Measurements from ENCODE around the gene ANKRD35. TPM values are rescaled to one million over a fixed set of nuclear protein-coding genes. Genes with fewer than 3 reads are reported as not detected.

The ANKRD35 gene
- total and polyA plus RNA-seq, 2 of the 8 experiments (the other 6 are each of a cell fraction or from before 2014, with no cell fraction given) = 1.6 to 3.0 TPM

GRCh38 chr1:145855426-145855948 lies 30.2 kb downstream of the ANKRD35 start:
- no peaks in the 10 kb centered on the region for H4K20me1 ChIP-seq (replicated peaks in 1 of 2; ENCODE audit: control insufficient read depth in 1 of 2, insufficient read depth in 2 of 2, low read length in 2 of 2)
- H3K27ac ChIP-seq (ENCODE audit: low read depth, low read length) = no peak overlapping the region
- H2AFZ ChIP-seq (ENCODE audit: low read length) = no peak overlapping the region
- no peak overlapping the region for H4K91ac ChIP-seq (replicated peaks; ENCODE audit: insufficient read length, low read length)
- no peak overlapping the region for H3K18ac ChIP-seq (ENCODE audit: extremely low read depth, low read length)
- H2BK120ac ChIP-seq (replicated peaks; ENCODE audit: low read depth, low read length) = no peak overlapping the region
- no peak overlapping the region for H2BK15ac ChIP-seq (ENCODE audit: low read length)
- FAIRE-seq (no peak), DNase-seq (ENCODE audit: low read depth in 1 of 2, low spot score in 2 of 2) (no peak)
- H3K4me1 ChIP-seq (replicated peaks in 1 of 4; ENCODE audit: control insufficient read depth in 3 of 4, insufficient read depth in 4 of 4, low read length in 3 of 4) = peaks cover 0 to 5% (median 3%) of the 10 kb centered on the region in 4 experiments; a peak in 4 of 7 replicates
- no peak overlapping the region for H3K4me3 ChIP-seq (ENCODE audit: extremely low read depth in 1 of 4, insufficient read depth in 2 of 4, low read depth in 3 of 4, low read length in 4 of 4)
- WGBS, 2 experiments (ENCODE audit: extremely low coverage in 1 of 2, insufficient coverage in 1 of 2, insufficient read length in 1 of 2, insufficient replicate concordance in 2 of 2, low coverage in 1 of 2, low lambda C conversion rate in 2 of 2, missing lambda C conversion rate in 1 of 2) = 80% methylated on average over 7 of the region's 7 CpGs; no CpG with 5 or more reads in 1 of the 2 experiments
- no peak overlapping the region for H3K4ac ChIP-seq (replicated peaks; ENCODE audit: insufficient read length, low read depth, low read length)
- H2BK20ac ChIP-seq (ENCODE audit: low read length) = no peak overlapping the region
- no peak overlapping the region for H3K9ac ChIP-seq (replicated peaks in 1 of 4; ENCODE audit: extremely low read depth in 1 of 4, low read depth in 3 of 4, low read length in 3 of 4)
- no peak overlapping the region for H3K23ac ChIP-seq (ENCODE audit: insufficient read length)
- H3K56ac ChIP-seq (replicated peaks; ENCODE audit: insufficient read length, low read depth, low read length) = no peak overlapping the region
- H3K23me2 ChIP-seq (ENCODE audit: low read depth, low read length) = peaks cover 7% of the 10 kb centered on the region
- no peak overlapping the region for H2AK5ac ChIP-seq (ENCODE audit: low read depth, low read length)
- ChIA-PET CTCF (ENCODE audit: partially characterized antibody) (interaction anchor here (6.8 to 12.9 kb wide), 2 partner anchors 8 to 36 kb away, joined by 43 to 214 read pairs; partner anchors contain the start of gene NUDT17), POLR2A (ENCODE audit: partially characterized antibody) (interaction anchor here (1.0 to 4.8 kb wide), 3 partner anchors 9 to 17 kb away, joined by 4 to 34 read pairs (median 7); partner anchors contain the start of gene NUDT17)
- H4K5ac ChIP-seq (ENCODE audit: insufficient read length, low read depth, low read length) = no peak overlapping the region
- H3K79me1 ChIP-seq (ENCODE audit: low read depth, low read length) = peaks cover 5% of the 10 kb centered on the region; the same call in 1 of the 2 replicates
- H3K9me3 ChIP-seq (ENCODE audit: insufficient read depth in 2 of 2, low read depth in 1 of 2, low read length in 1 of 2) = peaks cover 4 to 5% of the 10 kb centered on the region in 2 experiments; a peak in 2 of 4 replicates
- peaks cover 15 to 53% (median 39%) of the 10 kb centered on the region in 4 experiments for H3K36me3 ChIP-seq (ENCODE audit: control insufficient read depth in 2 of 4, insufficient read depth in 4 of 4, low read length in 3 of 4)
- no peak overlapping the region for H3K14ac ChIP-seq (ENCODE audit: insufficient read length)
- no peak overlapping the region for H4K8ac ChIP-seq (ENCODE audit: extremely low read depth, insufficient read depth, low read length)
- H2BK12ac ChIP-seq (ENCODE audit: low read depth, low read length) = no peak overlapping the region
- H3K79me2 ChIP-seq (ENCODE audit: control insufficient read depth in 1 of 2, insufficient read depth in 2 of 2, low read length in 2 of 2) = peaks cover 0 to 11% of the 10 kb centered on the region in 2 experiments; a peak in 1 of 4 replicates
- H3K27me3 ChIP-seq (replicated peaks in 1 of 4; ENCODE audit: control insufficient read depth in 3 of 4, extremely low read depth in 1 of 4, insufficient read depth in 3 of 4, low read length in 3 of 4) = no peaks in the 10 kb centered on the region; a peak in 1 of 7 replicates
- no peak overlapping the region for H2BK5ac ChIP-seq (ENCODE audit: low read depth, low read length)
- no peak overlapping the region for H3K4me2 ChIP-seq (ENCODE audit: insufficient read depth in 1 of 2, low read depth in 2 of 2, low read length in 2 of 2)
- TF ChIP-seq BRCA1 (IDR thresholded peaks at IDR 0.05; ENCODE audit: low read depth, low read length) (no peak), HDAC6 (IDR thresholded peaks at IDR 0.05; ENCODE audit: low read depth, low read length) (no peak), RAD21 (IDR thresholded peaks at IDR 0.05 in 1 of 2, conservative IDR thresholded peaks at IDR 0.05 in 1 of 2; ENCODE audit: low read depth in 2 of 2, low read length in 2 of 2) (no peak), CHD1 (IDR thresholded peaks at IDR 0.05; ENCODE audit: low read depth, low read length) (no peak), CEBPB (IDR thresholded peaks at IDR 0.05; ENCODE audit: low read depth, low read length) (no peak), BACH1 (IDR thresholded peaks at IDR 0.05; ENCODE audit: low read length) (no peak), CBX8 (IDR thresholded peaks at IDR 0.05; ENCODE audit: borderline replicate concordance, low read depth, low read length) (no peak), POLR2A (IDR thresholded peaks at IDR 0.05; ENCODE audit: control extremely low read depth in 1 of 2, low read depth in 2 of 2, low read length in 2 of 2) (no peak), RFX5 (IDR thresholded peaks at IDR 0.05; ENCODE audit: borderline replicate concordance, low read depth, low read length) (no peak), SIX5 (IDR thresholded peaks at IDR 0.05; ENCODE audit: low read depth, low read length) (no peak), POU5F1 (IDR thresholded peaks at IDR 0.05; ENCODE audit: low read depth, low read length) (no peak), SAP30 (IDR thresholded peaks at IDR 0.05; ENCODE audit: insufficient read depth, insufficient replicate concordance, low read length) (no peak), EGR1 (IDR thresholded peaks at IDR 0.05; ENCODE audit: borderline replicate concordance, low read depth, low read length) (no peak), EZH2 (IDR thresholded peaks at IDR 0.05; ENCODE audit: low read depth, low read length, severe bottlenecking) (no peak)

All from H1 (cell line).